Stimulated activated CD4-positive, alpha-beta T cell treated with anti-CD3 and anti-CD28 coated beads, Interleukin-15, amount 100 ng/mL, for 48 hours (primary cell): ENCODE measurements around the gene PRKD2.

Experiments
- DNase-seq, 2 donors: peaks; one replicate each; pipeline ENCODE4 v3.0.0-alpha.2; 2020; ENCODE audit warnings: low read depth in 2 of 2

Gene PRKD2

DNA sequence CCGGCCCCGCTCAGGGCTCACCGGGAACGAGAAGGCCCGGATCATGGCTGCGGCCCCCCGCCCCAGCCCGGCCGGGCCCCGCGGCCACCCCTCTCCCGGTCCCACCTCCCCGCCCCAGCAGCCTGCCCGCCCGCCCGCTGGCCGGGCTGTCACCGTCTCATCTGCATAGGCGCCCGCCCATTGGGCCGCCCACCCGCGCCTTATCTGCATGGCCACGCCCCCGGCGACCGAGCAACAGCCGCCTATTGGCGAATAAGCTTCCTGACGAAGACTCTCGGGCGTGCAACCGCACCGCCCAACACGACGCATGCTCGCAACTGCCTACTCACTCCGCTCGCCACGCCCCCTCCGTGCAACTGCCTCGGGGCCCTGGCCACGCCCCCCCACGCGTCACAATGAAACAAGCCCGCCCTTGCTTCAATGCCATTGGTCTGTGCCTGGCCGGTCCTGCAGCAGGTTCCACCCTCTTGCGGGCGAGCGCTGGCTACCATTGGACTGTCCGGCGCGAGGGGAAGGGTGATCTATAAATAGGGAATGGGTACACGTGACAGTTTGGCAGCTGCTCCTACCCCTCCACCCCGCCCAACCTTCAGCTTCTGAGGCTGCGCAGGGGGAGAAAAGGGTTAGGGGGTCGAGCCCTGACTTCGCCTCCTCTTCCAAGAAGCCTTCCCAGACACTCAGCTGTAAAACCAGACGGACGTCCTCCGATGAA is 55.7 kb downstream of the PRKD2 start, which contains the start of gene DACT3:
TSS of gene DACT3 (minus strand) at position 163 of the 712 bp plus-strand sequence. CDS start at position 45, 118 bp downstream.
- DNase-seq, result peak; percentile 100

DNA sequence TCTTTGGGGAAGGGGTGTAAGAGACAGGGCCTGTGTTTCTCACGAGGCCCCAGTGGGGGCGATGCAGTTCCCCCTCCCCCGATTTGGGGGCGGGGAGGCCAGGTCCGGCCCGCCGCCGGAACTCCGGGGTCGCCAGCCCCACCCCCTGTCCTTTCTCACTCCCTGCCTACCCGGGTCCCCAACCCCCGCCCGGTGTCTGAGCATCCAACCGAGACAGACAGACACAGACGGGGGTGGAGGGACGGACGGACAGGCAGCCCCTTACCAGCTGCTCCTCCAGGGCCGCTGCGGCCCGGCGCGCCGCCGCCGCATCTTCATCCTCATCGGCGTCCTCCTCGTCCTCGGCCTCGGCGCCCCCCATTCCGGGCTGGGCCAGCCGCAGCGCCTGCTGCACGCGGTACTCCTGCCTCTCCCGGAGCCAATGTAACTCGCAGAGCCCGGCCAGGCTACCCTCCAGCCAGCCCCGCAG is 56.3 kb downstream of the PRKD2 start:
- no peak for DNase-seq

DNA sequence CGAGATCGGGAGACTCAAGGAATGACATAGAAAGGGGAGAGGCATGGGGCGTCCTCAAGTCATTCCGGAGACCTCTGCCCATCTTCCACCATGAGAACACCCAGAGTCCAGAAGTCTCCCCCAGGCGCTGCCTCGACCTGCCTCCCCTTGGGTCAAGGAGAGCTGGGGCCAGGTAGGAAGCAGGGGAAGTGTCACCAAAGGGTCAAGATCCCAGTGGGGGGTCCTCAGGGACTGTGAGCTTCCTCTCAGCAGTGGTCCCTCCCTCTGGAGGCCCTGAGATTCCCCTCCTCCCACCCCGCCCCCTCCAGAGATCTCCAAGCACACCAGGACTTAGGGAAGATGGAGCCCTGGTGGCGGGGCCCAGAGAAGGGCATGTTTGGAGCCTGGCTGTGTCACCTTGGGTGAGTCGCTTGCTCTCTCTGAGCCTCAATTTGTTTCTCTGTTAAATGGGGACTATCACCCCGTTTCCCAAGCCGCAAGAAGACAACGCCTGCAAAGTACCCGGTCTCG is 56.9 kb downstream of the PRKD2 start:
- DNase-seq, result no peak

DNA sequence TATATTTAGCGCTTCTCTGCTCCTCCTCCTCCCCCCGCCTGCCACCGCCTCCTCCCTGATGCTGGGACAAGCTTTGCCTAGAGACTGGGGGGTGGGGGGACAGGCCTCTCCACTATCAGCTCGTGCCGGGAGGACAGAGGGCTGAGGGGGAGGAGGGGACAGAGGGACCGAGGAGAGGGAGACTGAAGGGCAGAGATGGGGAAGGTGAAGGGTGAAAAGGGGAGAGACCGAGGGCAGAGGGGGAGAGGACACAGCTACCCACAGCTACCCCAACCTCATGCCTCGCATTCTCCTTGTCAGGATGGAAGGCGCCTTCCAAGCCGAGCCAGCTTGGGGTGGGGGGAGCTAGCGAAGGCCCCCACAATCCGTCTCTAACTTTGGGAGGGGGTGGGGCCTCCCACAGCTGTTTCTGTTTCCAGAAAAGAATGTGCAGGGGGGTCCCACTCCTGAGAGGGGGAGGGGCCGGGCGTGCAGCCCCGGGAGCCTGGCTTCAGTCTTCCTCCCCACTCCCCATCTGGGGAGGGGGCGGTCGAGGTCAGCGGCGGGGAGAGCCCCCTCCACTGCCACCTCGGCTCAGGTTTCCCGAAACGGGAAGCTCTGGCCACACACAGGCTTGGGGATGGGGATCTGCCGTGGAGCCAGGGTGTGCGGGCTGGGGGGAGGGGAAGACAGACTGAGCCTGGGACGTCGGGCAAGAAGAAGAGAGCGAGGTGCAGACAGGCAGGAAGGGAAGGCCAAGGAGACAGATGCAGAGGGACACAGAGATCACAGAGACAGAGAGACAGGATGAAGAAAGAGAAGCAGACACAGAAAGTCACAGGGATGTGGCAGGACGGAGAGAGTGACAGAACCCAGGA is 57.5 kb downstream of the PRKD2 start:
- no peak for DNase-seq

DNA sequence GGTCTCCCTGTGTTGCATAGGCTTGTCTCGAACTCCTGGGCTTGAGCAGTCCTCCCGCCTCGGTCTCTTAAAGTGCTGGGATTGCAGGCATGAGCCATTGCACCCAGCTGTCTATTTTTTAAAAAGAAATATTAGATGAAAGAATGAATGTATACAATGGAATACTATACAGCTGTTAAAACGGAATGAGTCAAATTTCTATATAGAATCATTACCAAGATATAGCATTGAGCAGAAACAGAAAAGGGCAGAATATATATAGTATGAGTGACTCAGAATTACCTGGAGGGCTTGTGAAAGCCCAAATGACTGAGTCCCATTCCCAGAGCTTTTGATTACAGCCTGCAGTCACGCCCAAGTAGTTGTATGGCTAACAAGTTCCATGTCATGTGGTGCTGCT is 60.4 kb downstream of the PRKD2 start:
- no peak for DNase-seq

DNA sequence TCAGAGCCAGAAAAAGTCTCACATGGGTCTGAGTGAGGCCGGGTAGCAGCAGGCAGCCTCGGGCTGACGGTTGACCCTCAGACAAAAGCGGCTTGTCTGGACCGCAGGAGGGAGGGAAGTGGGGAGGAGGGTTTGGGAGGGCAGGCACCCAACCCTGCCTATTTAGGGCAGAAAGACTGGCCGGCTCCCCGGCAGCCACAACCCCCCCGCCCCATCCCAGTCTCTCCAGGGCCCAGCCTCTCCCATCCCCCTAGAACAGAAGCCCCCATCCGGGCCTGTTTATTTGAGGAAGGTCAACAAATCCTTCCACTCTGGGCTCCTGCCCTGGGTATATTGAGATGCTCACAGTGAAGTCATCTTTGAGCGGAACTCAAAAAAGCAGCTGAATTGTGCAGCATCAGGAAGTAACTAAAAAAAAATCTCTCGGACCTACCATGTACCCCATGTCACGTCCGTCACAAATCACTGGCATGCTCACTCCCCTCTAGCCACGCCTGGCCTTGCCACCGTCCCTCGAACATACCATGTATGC is 62.2 kb downstream of the PRKD2 start:
- no peak for DNase-seq

DNA sequence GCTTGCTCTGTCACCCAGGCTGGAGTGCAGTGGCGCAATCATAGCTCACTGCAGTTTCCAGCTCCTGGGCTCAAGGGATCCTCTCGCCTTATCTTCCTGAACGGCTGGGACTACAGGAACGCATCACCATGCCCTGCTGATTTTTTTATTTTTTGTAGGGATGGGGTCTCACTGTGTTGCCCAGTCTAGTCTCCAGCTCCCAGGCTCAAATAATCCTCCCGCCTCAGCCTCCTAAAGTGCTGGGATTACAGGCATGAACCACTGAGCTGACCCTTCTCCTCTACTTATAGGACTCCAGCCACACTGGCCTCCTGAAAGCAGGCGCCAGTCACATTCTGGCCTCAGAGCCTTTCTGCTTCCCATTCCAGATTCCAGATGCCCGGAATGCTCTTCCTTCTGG is 66.5 kb downstream of the PRKD2 start:
- DNase-seq, result no peak

DNA sequence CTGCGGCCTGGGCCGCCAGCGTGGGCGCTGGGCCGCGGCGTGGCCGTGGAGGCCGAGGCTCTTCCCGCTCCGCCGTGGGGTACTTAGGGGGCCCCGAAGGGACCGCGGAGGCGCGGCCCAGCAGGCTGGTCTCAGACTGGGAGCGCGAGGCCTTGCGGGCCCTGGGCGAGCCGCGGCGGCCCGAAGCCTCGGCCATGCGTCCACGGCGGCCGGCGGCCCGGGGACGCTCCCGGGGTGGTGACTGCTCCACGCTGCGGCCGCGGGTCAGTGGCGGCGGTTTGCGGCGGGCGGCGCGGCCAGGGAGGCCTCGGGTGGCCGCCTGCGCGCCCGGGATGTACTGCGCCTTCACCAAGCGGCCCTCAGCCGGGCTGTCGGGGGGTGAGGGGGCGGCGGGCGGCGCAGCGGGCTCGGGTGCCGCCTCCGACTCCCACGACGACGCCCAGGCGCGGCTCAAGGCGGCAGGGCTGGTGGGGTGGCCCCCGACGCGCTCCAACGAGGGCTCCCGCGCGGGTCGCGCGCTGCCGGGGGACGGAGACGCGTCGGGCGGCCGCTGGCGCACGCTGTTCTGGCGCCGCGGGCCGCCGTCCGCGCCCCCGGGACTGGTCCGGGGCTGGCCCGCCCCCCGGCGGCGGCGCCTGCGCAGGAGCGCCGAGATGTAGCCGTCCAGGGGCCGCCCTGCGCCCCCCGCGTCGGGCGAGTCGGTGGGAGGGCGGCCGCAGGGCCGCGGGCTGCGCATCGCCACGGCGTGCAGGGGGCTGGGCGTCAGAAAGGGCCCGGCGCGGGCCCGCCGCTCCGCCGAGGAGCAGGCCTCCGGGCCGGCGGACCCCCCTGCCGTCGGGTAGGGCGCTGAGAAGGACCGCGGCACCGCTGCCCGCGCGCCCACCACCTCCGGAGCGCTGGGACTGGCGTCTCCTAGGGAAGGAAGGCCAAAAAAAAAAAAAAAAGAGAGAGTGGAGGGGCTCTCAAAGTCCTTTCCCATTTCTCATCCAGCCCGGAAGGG is 67.7 kb downstream of the PRKD2 start:
- DNase-seq, result no peak

DNA sequence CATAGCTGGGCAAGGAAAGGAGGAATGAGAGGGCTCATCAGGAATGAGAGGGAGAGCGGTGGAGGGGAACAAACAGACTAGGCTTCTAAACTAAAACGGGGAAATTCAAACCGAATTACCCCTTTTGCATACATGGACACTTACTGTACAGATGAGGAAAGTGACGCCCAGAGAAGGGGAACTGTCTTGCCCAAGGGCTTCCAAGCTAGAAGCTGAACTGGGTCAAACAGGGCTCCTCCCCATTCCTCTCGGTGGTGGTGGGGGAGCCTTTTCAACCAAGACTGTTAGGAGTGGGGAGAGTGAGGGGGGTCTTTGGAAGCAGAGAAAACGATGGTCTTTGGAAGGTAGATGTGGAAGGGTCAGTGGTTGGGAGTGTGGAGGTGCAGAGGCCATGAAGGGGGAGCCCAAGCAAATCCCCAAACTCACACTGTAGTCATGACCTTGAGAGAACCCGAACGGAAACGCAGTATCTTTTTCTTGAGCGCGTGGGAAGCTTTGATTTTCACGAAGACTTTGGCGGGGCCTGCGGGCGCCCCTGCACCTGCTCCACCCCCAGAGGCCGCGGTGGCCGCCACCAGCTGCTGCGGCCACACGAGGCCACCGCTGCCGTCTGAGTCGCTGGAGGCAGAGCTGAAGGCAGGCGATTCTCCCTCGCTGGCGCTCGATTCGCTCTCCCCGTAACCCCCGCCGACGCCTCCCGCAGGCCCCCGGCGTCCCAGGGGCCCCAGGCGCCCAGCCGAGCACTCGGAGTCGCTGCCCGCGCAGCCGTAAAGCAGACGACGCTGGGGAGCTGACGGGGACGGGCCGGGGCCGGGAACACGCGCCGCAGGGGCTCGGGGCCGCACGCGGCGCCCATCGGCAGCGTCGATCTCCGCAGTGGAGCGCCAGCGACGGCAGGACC is 68.6 kb downstream of the PRKD2 start:
- DNase-seq, result no peak

DNA sequence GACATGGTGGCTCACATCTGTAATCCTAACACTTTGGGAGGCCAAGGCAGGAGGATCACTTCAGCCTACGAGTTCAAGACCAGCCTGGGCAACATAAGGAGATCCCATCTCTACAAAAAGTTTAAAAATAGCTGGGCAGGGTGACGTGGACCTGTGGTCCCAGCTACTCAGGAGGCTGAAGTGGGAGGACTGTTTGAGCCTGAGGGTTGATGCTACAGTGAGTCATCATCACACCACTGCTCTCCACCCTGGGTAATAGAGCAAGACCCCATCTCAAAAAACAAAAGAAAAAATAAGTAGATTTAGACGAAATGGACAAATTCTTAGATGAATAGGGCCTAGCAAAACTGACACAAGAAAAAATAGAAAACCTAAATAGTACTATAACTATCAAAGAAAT is 70.5 kb downstream of the PRKD2 start:
- DNase-seq, result no peak

DNA sequence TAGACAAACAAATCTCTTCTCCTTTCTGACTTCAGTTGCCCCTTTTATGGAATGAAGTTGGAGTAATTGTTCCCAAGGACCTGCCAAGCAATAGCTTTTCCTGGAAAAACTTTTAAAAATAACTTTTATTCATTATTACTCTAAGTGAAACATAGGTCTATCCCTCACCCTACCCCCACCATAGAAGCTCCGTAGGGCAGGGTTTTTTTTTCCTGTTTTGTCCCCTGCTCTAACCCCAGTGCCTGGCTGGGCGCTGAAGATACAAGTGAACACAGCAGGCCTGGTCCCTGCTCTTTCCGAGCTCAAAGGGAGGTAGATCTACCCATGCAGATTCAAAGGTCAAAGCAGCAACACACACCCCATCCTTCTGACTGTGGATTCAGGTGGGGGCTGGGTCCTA is 72.2 kb downstream of the PRKD2 start:
- no peak for DNase-seq

DNA sequence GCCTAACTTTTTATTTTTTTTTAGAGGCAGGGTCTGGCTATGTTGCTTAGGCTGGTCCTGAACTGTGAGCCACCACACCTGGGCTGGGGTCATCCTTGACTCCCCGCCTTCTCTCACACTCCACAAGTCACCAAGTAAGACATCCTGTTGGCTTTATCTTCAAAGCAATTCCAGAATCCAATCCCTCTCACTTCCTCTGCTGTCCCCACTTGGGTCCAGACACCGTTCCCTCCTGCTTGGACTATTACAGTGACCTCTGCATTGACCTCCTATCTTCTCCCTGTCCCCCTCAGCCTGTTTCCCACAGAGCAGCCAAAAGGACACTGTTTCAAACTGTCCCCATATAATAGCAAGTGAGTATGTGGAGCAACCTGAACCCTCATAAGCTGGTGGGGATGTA is 76.3 kb downstream of the PRKD2 start:
- no peak for DNase-seq

DNA sequence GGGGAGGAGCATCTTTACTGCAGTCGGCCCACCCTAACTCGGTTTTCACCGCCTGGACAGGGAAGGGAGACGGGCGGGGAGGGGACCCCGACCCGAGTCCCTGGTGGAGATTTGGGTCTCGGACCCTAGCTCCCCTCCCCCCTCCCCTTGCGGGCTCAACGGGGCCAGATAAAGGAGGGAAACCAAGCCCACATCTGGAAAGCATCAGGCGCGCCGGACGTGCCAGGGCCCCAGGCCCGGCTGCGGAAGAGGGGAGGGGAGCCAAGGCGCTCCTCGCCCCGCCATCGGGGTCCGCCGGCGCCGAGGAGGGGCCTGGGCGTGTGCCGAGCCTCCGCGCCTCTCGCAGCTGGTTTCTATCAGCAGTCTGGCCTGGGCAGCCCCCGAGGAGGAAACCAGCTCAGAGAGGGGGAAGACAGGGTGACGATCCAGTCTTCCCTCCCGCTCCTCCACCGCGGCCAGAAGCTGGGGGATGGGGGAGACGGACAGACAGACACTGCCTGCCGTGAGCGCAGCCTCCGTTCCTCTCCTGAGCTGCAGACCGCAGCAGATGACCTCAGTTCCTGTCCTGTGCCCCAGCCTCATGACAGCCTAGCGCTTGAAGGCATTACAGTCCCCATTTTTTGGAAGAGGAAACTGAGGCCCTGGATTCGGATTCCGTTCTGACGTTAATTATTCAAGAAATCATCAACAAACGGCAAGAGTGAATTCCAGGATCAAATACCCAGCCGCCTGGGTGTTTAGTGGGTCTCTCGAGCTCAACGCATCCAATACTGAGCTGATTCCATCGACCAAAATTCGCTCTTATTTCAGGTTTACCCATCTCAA is 77.3 kb downstream of the PRKD2 start:
- no peak for DNase-seq

DNA sequence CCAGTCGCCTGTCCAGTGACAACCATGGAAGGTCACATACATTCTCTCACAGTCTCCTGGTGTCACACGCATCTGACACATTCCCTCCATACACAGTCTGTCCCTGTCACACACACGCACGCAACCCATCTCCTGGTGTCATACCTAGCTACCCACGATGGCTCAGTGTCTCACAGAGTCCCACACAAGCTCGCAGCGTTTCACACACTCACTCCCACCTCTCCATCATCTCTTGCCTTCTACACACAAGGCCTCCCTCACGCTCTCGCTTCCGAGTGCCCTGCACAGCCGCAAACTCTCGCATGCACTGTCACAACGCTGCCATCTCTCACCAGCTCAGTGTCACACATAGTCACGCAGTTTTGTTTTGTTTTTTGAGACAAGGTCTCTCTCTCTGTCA is 79.7 kb downstream of the PRKD2 start:
- no peak for DNase-seq

DNA sequence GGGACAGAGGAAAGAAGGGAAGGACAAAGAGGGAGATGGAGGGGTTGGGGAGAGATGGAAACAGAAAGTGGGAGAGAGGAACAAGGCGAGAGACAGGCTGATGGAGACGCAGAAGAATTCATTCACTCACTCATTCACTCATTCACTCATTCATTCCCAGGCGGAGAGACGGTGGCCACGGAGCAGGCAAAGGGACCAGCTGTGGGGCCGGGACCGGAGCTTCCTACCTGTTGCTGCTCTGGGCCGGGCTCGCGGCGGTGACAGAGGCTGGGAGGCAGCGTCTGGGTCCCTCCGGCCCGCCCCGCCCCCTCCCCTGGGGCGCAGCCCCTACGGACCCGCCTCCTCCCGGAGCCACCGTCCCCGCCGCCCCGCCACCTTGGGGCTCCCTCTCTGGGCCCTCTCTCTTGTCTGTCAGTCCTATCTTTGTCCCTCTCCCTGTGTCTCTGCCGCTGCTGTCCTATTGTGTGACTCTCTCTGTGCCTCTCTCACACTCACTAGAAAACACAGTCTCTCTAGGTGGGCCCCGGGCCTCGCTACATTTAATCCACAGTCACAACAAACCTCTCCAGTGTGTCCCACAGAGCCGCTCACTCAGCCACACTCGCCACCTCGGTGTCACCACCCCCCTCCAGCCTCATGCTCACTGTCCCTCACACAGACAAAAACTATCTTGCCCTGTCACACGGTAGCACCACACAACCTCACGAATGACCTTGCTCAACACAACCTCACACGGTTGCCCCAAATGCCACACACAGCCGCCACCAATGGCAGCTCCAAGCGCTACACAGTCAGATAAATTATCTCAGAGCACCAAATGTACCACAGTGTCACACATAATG is 80.8 kb downstream of the PRKD2 start, which contains the start of gene GNG8:
TSS of gene GNG8 (minus strand) at position 283 of the 842 bp plus-strand sequence. CDS start 1,520 bp downstream, outside the sequence.
- no peak for DNase-seq

DNA sequence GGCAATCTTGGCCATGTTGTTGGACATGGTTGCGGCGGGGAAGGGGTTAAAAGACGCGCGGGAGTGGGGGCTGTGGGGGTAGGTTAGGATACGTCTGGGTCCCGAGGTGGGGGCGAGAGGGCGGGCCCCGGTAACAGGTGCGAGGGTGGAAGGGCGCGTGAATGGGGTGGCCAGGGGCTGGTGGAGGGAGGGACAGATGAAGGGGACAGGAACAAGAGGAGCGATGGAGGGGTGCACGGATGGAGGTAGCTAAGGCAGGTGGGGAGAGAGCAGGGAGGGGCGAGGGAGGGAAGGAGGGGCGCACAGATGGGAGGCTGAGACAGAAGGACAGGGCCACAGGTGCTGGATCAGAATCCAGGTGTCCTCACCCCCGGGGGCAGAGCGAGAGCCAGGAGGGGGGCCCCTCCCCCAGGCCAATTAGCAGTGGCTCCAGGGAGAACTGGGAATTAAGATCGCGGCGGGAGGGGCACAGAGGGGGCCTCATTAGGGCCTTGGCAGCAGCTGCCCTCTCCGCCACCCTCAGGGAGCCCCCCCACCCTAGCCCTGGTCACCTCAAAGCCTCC is 82.2 kb downstream of the PRKD2 start:
- no peak for DNase-seq

DNA sequence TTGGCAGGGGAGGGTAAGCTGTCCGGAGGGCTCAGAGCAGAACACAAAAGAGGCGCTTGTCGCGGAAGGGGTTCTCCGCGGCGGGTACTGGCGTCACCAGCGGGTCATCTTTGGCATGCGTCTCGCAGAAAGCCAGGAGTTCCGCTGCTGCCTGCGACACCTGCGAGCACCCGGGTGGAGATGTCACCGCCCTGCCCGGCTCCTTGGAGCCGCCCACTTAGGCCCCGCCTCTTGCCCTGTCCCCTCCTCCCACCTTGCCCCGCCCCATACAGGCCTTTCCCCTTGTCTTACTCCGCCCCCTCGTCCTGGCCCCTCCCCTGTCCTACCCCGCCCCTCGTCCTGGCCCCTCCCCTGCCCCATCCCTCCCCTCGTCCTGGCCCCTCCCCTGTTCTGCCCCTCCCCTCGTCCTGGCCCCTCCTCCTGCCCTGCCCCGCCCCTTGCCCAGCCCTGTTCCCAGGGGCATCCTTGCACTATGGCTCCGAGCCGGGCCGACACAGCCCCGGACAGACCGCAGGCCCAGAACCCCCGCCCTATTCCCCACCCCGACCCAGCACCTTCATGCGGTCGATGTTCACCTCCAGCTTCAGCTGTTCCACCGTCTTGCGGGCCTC is 82.8 kb downstream of the PRKD2 start:
- peak; percentile 95 to 98 for DNase-seq
